Upper lobe of left lung (tissue), 4 donors: Measurements from ENCODE around the gene TIMM21.

Source experiments
- EP300 ChIP-seq, 4 donors: sonication (generic); formaldehyde crosslinking; IDR thresholded peaks; one replicate each; pipeline ENCODE4 v1.5.1; 2017; ENCODE audit warnings: antibody characterized with exemption in 4 of 4, control low read depth in 2 of 4
- POLR2A ChIP-seq, 4 donors: fragments of 450-650 bp; IDR thresholded peaks; one replicate each; pipeline ENCODE4 v1.5.1; 2016 to 2017; ENCODE audit warnings: antibody characterized with exemption in 4 of 4, mild to moderate bottlenecking in 2 of 4
- POLR2AphosphoS5 ChIP-seq, 2 donors: sonication (generic); formaldehyde crosslinking; IDR thresholded peaks; one replicate each; pipeline ENCODE4 v1.5.1; 2017; ENCODE audit warnings: antibody characterized with exemption in 2 of 2
- TF ChIP-seq, protein P1 (sequence below), 6 experiments: fragments of 450-650 bp in 4 of 6; fragments of 200-600 bp in 2 of 6; sonication (generic) in 2 of 6; IDR thresholded peaks; one replicate each; pipeline ENCODE4 v1.5.1; 2016 to 2019; ENCODE audit warnings: antibody characterized with exemption in 6 of 6

DNA sequence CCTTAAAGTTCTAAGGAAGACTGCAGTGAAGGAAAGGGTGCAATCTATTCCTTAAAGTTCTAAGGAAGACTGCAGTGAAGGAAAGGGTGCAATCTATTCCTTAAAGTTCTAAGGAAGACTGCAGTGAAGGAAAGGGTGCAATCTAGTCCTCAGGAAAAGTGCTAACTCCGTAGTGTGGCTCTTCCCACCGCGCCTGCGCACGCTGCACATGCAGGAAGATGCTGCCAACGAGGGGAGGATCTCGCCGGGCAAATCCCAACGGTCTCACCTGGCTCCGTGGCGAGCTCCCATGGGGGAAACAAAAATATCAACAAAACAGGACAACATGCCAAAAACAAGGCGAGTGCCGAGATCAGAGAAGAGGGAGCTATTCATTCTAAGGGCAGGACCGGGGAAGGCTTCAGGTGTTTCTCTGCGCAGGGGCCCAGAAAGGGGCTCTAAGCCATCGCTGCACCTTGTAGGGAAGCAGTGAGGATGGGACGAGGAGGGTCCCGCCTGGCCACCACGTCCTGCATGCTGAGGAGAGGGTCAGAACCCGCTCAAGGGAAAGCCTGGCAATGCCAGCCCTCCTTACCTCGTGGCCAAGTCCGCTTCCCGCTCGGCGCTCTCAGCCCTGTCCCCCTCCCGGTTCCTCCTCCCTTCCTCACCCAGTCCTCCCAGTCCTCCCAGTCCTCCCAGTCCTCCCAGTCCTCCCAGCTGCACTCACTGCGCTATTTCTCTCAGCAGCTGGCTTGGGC, 24.5 kb downstream of the TIMM21 start:
- TF ChIP-seq, protein P1, sequence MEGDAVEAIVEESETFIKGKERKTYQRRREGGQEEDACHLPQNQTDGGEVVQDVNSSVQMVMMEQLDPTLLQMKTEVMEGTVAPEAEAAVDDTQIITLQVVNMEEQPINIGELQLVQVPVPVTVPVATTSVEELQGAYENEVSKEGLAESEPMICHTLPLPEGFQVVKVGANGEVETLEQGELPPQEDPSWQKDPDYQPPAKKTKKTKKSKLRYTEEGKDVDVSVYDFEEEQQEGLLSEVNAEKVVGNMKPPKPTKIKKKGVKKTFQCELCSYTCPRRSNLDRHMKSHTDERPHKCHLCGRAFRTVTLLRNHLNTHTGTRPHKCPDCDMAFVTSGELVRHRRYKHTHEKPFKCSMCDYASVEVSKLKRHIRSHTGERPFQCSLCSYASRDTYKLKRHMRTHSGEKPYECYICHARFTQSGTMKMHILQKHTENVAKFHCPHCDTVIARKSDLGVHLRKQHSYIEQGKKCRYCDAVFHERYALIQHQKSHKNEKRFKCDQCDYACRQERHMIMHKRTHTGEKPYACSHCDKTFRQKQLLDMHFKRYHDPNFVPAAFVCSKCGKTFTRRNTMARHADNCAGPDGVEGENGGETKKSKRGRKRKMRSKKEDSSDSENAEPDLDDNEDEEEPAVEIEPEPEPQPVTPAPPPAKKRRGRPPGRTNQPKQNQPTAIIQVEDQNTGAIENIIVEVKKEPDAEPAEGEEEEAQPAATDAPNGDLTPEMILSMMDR (IDR thresholded peaks at IDR 0.05): no peak
- TF ChIP-seq EP300 (IDR thresholded peaks at IDR 0.05) (no peak), POLR2A (IDR thresholded peaks at IDR 0.05) (no peak), POLR2AphosphoS5 (IDR thresholded peaks at IDR 0.05) (no peak)
